ENCODE results near the gene KCTD16. TPM values are rescaled to one million over a fixed set of nuclear protein-coding genes. Genes with fewer than 3 reads are reported as not detected.

Gene KCTD16
- total and polyA plus RNA-seq, 2 donors (not counting 1 experiment from before 2014, with no cell fraction given), result not detected

DNA sequence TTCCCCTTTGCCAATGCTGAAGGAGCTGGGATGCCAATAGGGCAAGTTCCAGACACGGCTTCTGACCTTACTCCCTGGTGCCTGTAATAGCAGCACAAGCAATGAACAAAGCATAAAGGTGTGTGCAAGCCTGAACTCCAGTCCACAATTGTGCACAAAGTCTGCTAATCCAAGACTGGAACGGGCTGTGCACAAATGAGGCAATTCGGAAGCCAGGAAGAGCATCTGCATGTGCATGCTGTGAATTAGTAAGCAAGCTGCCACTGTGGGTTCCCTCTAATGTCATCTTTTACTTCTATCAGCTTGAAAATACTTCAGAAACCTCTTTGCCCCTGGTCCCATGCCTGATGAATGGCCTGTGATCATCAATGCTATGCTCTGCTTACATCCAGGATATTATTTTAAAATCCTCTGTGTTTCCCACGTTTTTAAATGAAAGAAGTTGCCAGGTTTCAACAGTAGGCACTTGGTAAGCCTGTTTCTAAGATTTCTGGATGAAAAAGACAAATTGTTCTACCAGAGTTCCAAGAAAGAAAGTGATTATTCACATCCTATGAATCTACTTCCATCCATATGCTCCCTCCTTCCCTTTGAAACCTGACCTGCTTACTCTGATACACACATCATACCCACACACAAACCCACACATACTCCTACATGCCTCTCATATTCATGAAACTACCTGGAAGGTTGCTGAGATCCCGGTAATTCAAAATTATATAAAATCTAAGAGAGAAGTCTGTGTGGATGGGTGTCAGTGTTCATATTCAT lies 165.7 kb downstream of the KCTD16 start:
- intact Hi-C loops (cut with micrococcal nuclease), result no loop called here

DNA sequence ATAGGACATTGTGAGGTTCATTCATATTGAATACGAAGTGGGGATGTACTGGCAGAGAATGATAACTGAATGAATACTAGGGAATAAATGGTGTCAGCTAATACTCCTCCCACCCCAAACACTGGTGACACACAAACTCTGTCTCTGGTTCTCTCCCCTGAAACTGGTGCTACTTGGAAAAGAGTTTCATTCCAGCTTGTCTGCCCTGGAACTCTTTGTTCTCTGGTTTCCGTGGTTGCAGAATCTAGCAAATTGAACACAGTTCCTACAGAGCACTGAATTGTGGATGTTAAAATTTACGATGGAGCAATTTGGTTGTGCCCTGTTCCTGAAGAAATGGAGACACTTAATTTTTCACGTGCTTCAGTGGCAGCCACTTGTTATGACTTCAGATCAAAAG lies 181.7 kb downstream of the KCTD16 start:
- POLR2A ChIA-PET, result no interaction called here
- WGBS (ENCODE audit: insufficient coverage), result 83% methylated on average over 3 of the region's 4 CpGs
- CTCF ChIA-PET, result no interaction called here

More for the DNA sequence above, 165.7 kb downstream of the KCTD16 start:
- Histone ChIP-seq H3K9me3 (ENCODE audit: control extremely low read depth in 1 of 3, control insufficient read depth in 2 of 3, insufficient read depth in 1 of 3, low read length in 2 of 3) (no peaks in the 10 kb centered on the region), H3K79me2 (ENCODE audit: control insufficient read depth, insufficient read depth, low read length) (no peaks in the 10 kb centered on the region), H3K4me2 (replicated peaks; ENCODE audit: low read depth, low read length, poor library complexity, severe bottlenecking) (no peak overlapping the region), H3K27me3 (replicated peaks in 1 of 4; ENCODE audit: control extremely low read depth in 1 of 4, control insufficient read depth in 3 of 4, insufficient read depth in 4 of 4, low read length in 3 of 4) (no peaks in the 10 kb centered on the region), H2AFZ (ENCODE audit: insufficient read depth, low read depth, low read length, poor library complexity, severe bottlenecking) (no peak overlapping the region), H3K4me3 (ENCODE audit: control extremely low read depth in 1 of 5, extremely low read depth in 1 of 5, insufficient read depth in 1 of 5, low read depth in 2 of 5, low read length in 4 of 5) (no peak overlapping the region), H3K4me1 (ENCODE audit: control insufficient read depth in 2 of 2, insufficient read depth in 2 of 2, low read length in 2 of 2) (no peaks in the 10 kb centered on the region), H3K27ac (ENCODE audit: low read length in 2 of 2) (no peak overlapping the region), H3K9ac (ENCODE audit: low read length) (no peak overlapping the region), H3K36me3 (replicated peaks in 1 of 2; ENCODE audit: control extremely low read depth in 1 of 2, control insufficient read depth in 1 of 2, extremely low read depth in 1 of 2, insufficient read depth in 2 of 2, low read length in 1 of 2) (no peaks in the 10 kb centered on the region), H4K20me1 (ENCODE audit: control insufficient read depth, insufficient read depth, low read length, poor library complexity, severe bottlenecking) (no peaks in the 10 kb centered on the region)
- ATAC-seq (ENCODE audit: low read depth), result no peak
- Mint-ChIP-seq H3K27ac (no peak overlapping the region), H3K4me3 (no peak overlapping the region), H3K27me3 (no peaks in the 10 kb centered on the region), H3K4me1 (no peaks in the 10 kb centered on the region), H3K9me3 (ENCODE audit: insufficient read depth) (no peaks in the 10 kb centered on the region)
- 81% methylated on average over 3 of the region's 5 CpGs for WGBS (ENCODE audit: insufficient coverage)
- ChIA-PET POLR2A (no interaction called here), CTCF (no interaction called here)
- no peak for TF ChIP-seq EZH2 (IDR thresholded peaks at IDR 0.05; ENCODE audit: borderline replicate concordance, insufficient read depth, low read depth, low read length, poor library complexity, severe bottlenecking)
- TF ChIP-seq, protein P1, sequence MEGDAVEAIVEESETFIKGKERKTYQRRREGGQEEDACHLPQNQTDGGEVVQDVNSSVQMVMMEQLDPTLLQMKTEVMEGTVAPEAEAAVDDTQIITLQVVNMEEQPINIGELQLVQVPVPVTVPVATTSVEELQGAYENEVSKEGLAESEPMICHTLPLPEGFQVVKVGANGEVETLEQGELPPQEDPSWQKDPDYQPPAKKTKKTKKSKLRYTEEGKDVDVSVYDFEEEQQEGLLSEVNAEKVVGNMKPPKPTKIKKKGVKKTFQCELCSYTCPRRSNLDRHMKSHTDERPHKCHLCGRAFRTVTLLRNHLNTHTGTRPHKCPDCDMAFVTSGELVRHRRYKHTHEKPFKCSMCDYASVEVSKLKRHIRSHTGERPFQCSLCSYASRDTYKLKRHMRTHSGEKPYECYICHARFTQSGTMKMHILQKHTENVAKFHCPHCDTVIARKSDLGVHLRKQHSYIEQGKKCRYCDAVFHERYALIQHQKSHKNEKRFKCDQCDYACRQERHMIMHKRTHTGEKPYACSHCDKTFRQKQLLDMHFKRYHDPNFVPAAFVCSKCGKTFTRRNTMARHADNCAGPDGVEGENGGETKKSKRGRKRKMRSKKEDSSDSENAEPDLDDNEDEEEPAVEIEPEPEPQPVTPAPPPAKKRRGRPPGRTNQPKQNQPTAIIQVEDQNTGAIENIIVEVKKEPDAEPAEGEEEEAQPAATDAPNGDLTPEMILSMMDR (IDR thresholded peaks at IDR 0.05), result no peak
- DNase-seq, result no peak

More for the DNA sequence above, 181.7 kb downstream of the KCTD16 start:
- Mint-ChIP-seq H3K27me3 (no peaks in the 10 kb centered on the region), H3K9me3 (ENCODE audit: insufficient read depth) (no peaks in the 10 kb centered on the region), H3K27ac (no peak overlapping the region), H3K4me3 (no peak overlapping the region), H3K4me1 (no peaks in the 10 kb centered on the region)
- H3K27ac ChIP-seq (ENCODE audit: low read length in 2 of 2), result no peak overlapping the region
- no peaks in the 10 kb centered on the region for H3K79me2 ChIP-seq (ENCODE audit: control insufficient read depth, insufficient read depth, low read length)
- intact Hi-C loops (cut with micrococcal nuclease), result no loop called here
- no peaks in the 10 kb centered on the region for H4K20me1 ChIP-seq (ENCODE audit: control insufficient read depth, insufficient read depth, low read length, poor library complexity, severe bottlenecking)
- DNase-seq (no peak), ATAC-seq (ENCODE audit: low read depth) (no peak)
- no peak for TF ChIP-seq EZH2 (IDR thresholded peaks at IDR 0.05; ENCODE audit: borderline replicate concordance, insufficient read depth, low read depth, low read length, poor library complexity, severe bottlenecking)
- TF ChIP-seq, protein P1 (IDR thresholded peaks at IDR 0.05), result no peak
- peaks cover 0 to 5% (median 0%) of the 10 kb centered on the region in 3 donors for H3K9me3 ChIP-seq (ENCODE audit: control extremely low read depth in 1 of 3, control insufficient read depth in 2 of 3, insufficient read depth in 1 of 3, low read length in 2 of 3)
- no peak overlapping the region for H3K4me3 ChIP-seq (ENCODE audit: control extremely low read depth in 1 of 5, extremely low read depth in 1 of 5, insufficient read depth in 1 of 5, low read depth in 2 of 5, low read length in 4 of 5)
- no peak overlapping the region for H3K9ac ChIP-seq (ENCODE audit: low read length)
- H3K4me1 ChIP-seq (ENCODE audit: control insufficient read depth in 2 of 2, insufficient read depth in 2 of 2, low read length in 2 of 2), result no peaks in the 10 kb centered on the region
- no peak overlapping the region for H3K4me2 ChIP-seq (replicated peaks; ENCODE audit: low read depth, low read length, poor library complexity, severe bottlenecking)
- no peaks in the 10 kb centered on the region for H3K36me3 ChIP-seq (replicated peaks in 1 of 2; ENCODE audit: control extremely low read depth in 1 of 2, control insufficient read depth in 1 of 2, extremely low read depth in 1 of 2, insufficient read depth in 2 of 2, low read length in 1 of 2)
- H2AFZ ChIP-seq (ENCODE audit: insufficient read depth, low read depth, low read length, poor library complexity, severe bottlenecking), result no peak overlapping the region
- no peaks in the 10 kb centered on the region for H3K27me3 ChIP-seq (replicated peaks in 1 of 4; ENCODE audit: control extremely low read depth in 1 of 4, control insufficient read depth in 3 of 4, insufficient read depth in 4 of 4, low read length in 3 of 4)
